ENCODE measurements around the gene SYNGR3. TPM values are rescaled to one million over a fixed set of nuclear protein-coding genes. Genes with fewer than 3 reads are reported as not detected.
"Not testable (repeated sequence)": the region's sequence is repeated elsewhere in the genome, so short reads cannot be mapped to it uniquely, and the experiment has no call there.

SYNGR3 gene
- polyA plus RNA-seq, 2 of the 4 experiments (the other 2 are of a cell fraction) = 4.1 to 4.9 TPM

DNA sequence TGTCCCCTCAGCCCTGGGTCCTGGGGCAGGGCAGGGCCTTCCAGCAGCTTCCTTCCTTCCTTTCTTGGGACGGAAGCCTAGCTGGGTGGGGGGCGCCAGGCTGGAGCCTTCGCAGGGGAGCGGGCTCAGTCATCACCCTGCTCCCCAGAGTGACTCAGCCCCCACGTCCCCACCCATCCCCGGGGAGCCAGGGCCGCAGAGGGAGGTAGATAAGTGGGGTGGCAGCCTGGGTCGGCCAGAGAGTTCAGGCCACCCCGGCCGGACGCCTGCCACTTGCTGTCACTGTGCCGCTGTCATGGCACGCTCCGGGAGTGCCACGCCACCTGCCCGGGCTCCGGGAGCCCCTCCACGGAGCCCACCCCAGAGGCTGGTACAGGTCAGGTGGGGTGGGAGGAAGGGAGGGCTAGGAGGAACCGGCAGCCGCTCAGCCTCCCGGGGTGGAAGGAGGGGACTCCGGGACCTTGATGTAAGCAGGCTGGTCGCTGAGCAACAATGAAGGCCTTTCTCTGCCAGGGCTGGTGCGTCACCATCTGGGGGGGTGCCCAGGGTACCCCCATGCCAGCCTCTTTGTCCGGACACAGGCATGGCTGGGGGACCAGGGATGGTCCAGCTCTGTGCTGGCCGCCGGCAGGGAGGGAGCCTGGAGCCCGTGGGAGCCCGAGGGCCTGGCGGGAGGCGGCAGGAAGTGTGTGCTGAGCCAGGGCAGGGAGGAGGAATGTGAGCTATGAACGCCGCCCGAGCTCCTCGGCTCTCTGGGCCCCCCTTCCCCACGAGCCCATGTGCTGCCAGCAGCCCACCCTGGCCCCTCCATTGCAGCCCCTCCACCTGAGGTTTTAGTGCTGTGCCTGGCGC lies 43.5 kb downstream of the SYNGR3 start:
- peak overlapping the region; percentile 25; the same call in 2 of the 3 replicates for H3K4me3 ChIP-seq
- ATAC-seq (peak; percentile 55 to 69), FAIRE-seq (no peak), DNase-seq (ENCODE audit: low read depth in 1 of 2, low spot score in 1 of 2) (peak in 1 of 2 experiments; percentile 65)
- POLR2A ChIA-PET = interaction anchor here (0.6 kb wide), 1 partner anchor 69 kb away, joined by 3 read pairs; no protein-coding TSS in a partner anchor
- no peaks in the 10 kb centered on the region for H3K9me3 ChIP-seq
- H3K4me1 ChIP-seq = peaks cover 62% of the 10 kb centered on the region
- CTCF ChIA-PET = interaction anchor here (0.6 to 3.2 kb wide), 5 partner anchors 10 to 30 kb away, joined by 3 to 21 read pairs (median 4); no protein-coding TSS in a partner anchor
- 22% methylated on average over 18 of the region's 37 CpGs for WGBS (ENCODE audit: missing lambda C conversion rate)
- peak overlapping the region; percentile 82 to 90 for H3K27ac ChIP-seq
- no peak for TF ChIP-seq ELK1 (IDR thresholded peaks at IDR 0.05; ENCODE audit: low read depth, low read length)
- no peak for TF ChIP-seq ZSCAN20 (CRISPR knock-in tag; IDR thresholded peaks at IDR 0.05)
- TF ChIP-seq E2F6 (IDR thresholded peaks at IDR 0.05; ENCODE audit: borderline replicate concordance, low read depth) = peak; percentile 64; the same call in 1 of the 2 replicates
- TF ChIP-seq SREBF2 (IDR thresholded peaks at IDR 0.05) = no peak
- TF ChIP-seq POLR2A (IDR thresholded peaks at IDR 0.05; ENCODE audit: low read length) = 0 out of 2 replicates have a peak, but pooled peaks have one; percentile 11
- no peak for TF ChIP-seq EHMT2 (IDR thresholded peaks at IDR 0.05; ENCODE audit: low read depth)
- no peak for TF ChIP-seq TP53 (CRISPR knock-in tag; IDR thresholded peaks at IDR 0.05)
- H3K4me2 ChIP-seq = peak overlapping the region; percentile 66

DNA sequence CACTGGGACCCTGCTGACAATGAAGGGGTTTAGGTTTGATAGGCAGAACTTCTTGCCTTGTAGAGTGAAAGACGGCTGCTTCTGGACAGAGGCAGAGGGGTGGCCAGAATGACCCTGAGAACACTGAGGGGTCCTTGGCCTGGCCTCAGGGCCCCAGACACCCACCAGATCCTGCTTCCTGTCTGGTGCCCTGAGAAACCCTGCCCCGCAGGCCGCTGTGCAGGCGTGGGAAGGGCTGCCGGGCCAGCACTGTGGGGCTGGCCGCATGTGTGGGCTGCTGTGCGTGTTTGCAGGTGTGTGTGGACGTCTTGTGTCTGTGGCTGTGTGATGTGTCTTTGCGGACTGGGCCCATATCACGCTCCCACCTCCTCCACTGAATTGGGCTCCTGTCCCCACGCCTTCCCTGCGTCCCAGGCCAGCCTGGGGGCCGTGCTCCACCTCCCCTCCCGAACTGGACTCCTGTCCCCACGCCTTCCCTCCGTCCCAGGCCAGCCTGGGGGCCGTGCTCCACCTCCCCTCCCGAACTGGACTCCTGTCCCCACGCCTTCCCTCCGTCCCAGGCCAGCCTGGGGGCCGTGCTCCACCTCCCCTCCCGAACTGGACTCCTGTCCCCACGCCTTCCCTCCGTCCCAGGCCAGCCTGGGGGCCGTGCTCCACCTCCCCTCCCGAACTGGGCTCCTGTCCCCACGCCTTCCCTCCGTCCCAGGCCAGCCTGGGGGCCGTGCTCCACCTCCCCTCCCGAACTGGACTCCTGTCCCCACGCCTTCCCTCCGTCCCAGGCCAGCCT lies 44.3 kb downstream of the SYNGR3 start:
- ATAC-seq = peak; percentile 9; a peak in 4 of 6 replicates
- WGBS (ENCODE audit: missing lambda C conversion rate) = 78% methylated on average over 16 of the region's 32 CpGs
- peak overlapping the region; percentile 25; the same call in 2 of the 3 replicates for H3K4me3 ChIP-seq
- CTCF ChIA-PET = interaction anchor here (0.6 to 3.2 kb wide), 6 partner anchors 11 to 31 kb away, joined by 3 to 21 read pairs (median 4); partner anchors contain the start of genes NTHL1 and TSC2
- H3K9me3 ChIP-seq; FAIRE-seq; DNase-seq (ENCODE audit: low read depth in 1 of 2, low spot score in 1 of 2); POLR2A ChIA-PET: not testable (repeated sequence)
- peaks cover 70% of the 10 kb centered on the region for H3K4me1 ChIP-seq
- peak; percentile 22; the same call in 1 of the 2 replicates for TF ChIP-seq HOXB13 (CRISPR knock-in tag; IDR thresholded peaks at IDR 0.05; ENCODE audit: low read depth)
- H3K27ac ChIP-seq = peak overlapping the region; percentile 90 to 93
- peak overlapping the region; percentile 88 for H3K4me2 ChIP-seq

DNA sequence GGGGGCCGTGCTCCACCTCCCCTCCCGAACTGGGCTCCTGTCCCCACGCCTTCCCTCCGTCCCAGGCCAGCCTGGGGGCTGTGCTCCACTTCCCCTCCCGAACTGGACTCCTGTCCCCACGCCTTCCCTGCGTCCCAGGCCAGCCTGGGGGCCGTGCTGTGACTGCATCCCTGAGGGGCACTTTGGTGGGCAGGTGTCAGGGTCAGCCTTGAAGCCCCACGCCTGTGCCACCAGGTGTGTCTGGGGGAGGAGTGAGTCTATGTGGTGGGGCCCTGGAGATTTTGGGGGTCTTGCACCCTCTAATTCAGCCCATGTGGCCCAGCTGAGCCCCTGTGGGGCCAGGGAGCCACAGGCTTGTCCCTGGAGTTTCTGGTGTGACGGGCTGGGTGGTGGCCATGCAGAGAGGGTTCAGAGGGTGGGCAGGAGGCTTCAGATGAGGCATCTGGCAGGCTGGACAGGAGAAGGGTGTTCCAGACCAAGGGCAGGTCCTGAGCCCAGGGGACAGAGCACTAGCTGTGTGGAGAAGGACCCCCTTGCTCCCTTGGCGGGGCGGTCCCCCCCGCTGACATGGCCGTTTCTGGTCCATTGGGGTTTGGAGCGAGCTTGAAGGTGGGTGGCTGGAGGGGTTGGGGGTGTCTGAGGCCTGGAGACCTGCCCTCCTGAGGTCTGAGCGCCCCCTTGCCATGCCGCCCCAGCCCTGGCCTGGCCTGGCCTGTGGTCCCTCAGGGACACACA lies 45.1 kb downstream of the SYNGR3 start:
- FAIRE-seq (no peak), DNase-seq (ENCODE audit: low read depth in 1 of 2, low spot score in 1 of 2) (no peak), ATAC-seq (no peak)
- CTCF ChIA-PET = interaction anchor here (0.9 to 3.1 kb wide), 7 partner anchors 10 to 106 kb away, joined by 3 to 20 read pairs (median 4); partner anchors contain the start of genes NTHL1 and TSC2
- H3K4me3 ChIP-seq = 0 out of 3 replicates have a peak overlapping the region, but pooled peaks have one; percentile 3
- H3K9me3 ChIP-seq = no peaks in the 10 kb centered on the region
- H3K4me2 ChIP-seq = peak overlapping the region; percentile 88
- POLR2A ChIA-PET = interaction anchor here (1.2 kb wide), 1 partner anchor 13 kb away, joined by 3 read pairs; the partner anchor contains the start of genes NTHL1 and TSC2
- peak overlapping the region; percentile 90 to 93 for H3K27ac ChIP-seq
- TF ChIP-seq, protein P1, sequence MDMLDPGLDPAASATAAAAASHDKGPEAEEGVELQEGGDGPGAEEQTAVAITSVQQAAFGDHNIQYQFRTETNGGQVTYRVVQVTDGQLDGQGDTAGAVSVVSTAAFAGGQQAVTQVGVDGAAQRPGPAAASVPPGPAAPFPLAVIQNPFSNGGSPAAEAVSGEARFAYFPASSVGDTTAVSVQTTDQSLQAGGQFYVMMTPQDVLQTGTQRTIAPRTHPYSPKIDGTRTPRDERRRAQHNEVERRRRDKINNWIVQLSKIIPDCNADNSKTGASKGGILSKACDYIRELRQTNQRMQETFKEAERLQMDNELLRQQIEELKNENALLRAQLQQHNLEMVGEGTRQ (IDR thresholded peaks at IDR 0.05) = no peak
- TF ChIP-seq PHF8 (IDR thresholded peaks at IDR 0.05; ENCODE audit: borderline replicate concordance, low read depth) = no peak
- TF ChIP-seq HMGXB4 (CRISPR knock-in tag; IDR thresholded peaks at IDR 0.05; ENCODE audit: borderline replicate concordance) = no peak
- TF ChIP-seq JUNB (IDR thresholded peaks at IDR 0.05) = no peak
- peaks cover 78% of the 10 kb centered on the region for H3K4me1 ChIP-seq
- 96% methylated on average over 4 of the region's 17 CpGs for WGBS (ENCODE audit: missing lambda C conversion rate)

All from A549 (cell line).